Epidermal melanocyte (primary cell): Measurements from ENCODE around the gene SMIM38.

Experiments used
- DNase-seq: peaks from one replicate; pipeline ENCODE4 v3.0.0; 2011; ENCODE audit warnings: low spot score; ENCODE audit not compliant: insufficient read length

The SMIM38 gene

GRCh38 chr11:69155302-69156234 is at the start of gene SMIM38:
Gene SMIM38, plus strand, starts transcription at chr11:69155935. Its CDS starts 1,912 bp downstream, at chr11:69157847.
- no peak for DNase-seq

GRCh38 chr11:69106031-69106811 is 49.5 kb upstream of the SMIM38 start:
- no peak for DNase-seq

- DNase-seq, result no peak
Measured at GRCh38 chr11:69107413-69107812, 48.3 kb upstream of the SMIM38 start.

- DNase-seq, result no peak
Measured at GRCh38 chr11:69108030-69108429, 47.7 kb upstream of the SMIM38 start.

- no peak for DNase-seq
Measured at GRCh38 chr11:69108559-69108958, 47.2 kb upstream of the SMIM38 start.

- no peak for DNase-seq
Measured at GRCh38 chr11:69109101-69109500, 46.6 kb upstream of the SMIM38 start.

GRCh38 chr11:69110451-69110850 is 45.3 kb upstream of the SMIM38 start:
- DNase-seq, result no peak

- no peak for DNase-seq
Measured at GRCh38 chr11:69111624-69112542, 43.9 kb upstream of the SMIM38 start.

GRCh38 chr11:69113226-69113625 is 42.5 kb upstream of the SMIM38 start:
- DNase-seq, result no peak

- no peak for DNase-seq
Measured at GRCh38 chr11:69113646-69114340, 41.9 kb upstream of the SMIM38 start.

GRCh38 chr11:69114362-69114761 is 41.4 kb upstream of the SMIM38 start:
- no peak for DNase-seq

GRCh38 chr11:69114811-69115523 is 40.8 kb upstream of the SMIM38 start:
- no peak for DNase-seq

- no peak for DNase-seq
Measured at GRCh38 chr11:69115586-69116560, 39.9 kb upstream of the SMIM38 start.

GRCh38 chr11:69116671-69117070 is 39.1 kb upstream of the SMIM38 start:
- no peak for DNase-seq

GRCh38 chr11:69119190-69119589 is 36.5 kb upstream of the SMIM38 start:
- DNase-seq, result no peak

- no peak for DNase-seq
Measured at GRCh38 chr11:69120096-69120875, 35.4 kb upstream of the SMIM38 start.

GRCh38 chr11:69121021-69121420 is 34.7 kb upstream of the SMIM38 start:
- no peak for DNase-seq
